Panc1 (cell line): ENCODE results near the gene NOL4L. TPM values are rescaled to one million over a fixed set of nuclear protein-coding genes. Genes with fewer than 3 reads are reported as not detected.

Source experiments
- ATAC-seq: fragments of 200-7000 bp; cut with Tn5 transposase; 2 replicates; pipeline ENCODE4 v1.9.1; 2020; ENCODE audit warnings: mild to moderate bottlenecking, moderate library complexity
- BruUV-seq: library from RNA; stranded (reverse); fragments of 400-500 nt; replicated peaks from 2 replicates; lab custom pipeline; 2021; lab: Mats Ljungman, UMichigan
- CTCF ChIA-PET: fragments of 300-600 bp; sonication (Branson Sonifier 250); formaldehyde crosslinking; loops from one replicate; lab custom pipeline; 2022; ENCODE audit warnings: antibody characterized with exemption; lab: Charles Lee
- POLR2A ChIA-PET: fragments of 300-600 bp; sonication (Branson Sonifier 250); formaldehyde crosslinking; loops from one replicate; lab custom pipeline; 2022; ENCODE audit warnings: antibody characterized with exemption; lab: Charles Lee
- DNase-seq: peaks from one replicate; pipeline ENCODE4 v3.0.0-alpha.2; 2010; ENCODE audit warnings: low read depth, low spot score
- H3K27ac ChIP-seq: 2 replicates; pipeline ENCODE4 v1.5.1; 2011; ENCODE audit warnings: mild to moderate bottlenecking, low read length, inconsistent platforms
- H3K27me3 ChIP-seq: fragments of 200-500 bp; sonication (Bioruptor generic); 2 replicates; pipeline ENCODE4 v1.6.0; 2014; ENCODE audit warnings: low read length, inconsistent platforms; ENCODE audit not compliant: control insufficient read depth, insufficient read depth
- H3K36me3 ChIP-seq: fragments of 200-500 bp; sonication (Bioruptor generic); 2 replicates; pipeline ENCODE4 v1.5.1; 2014; ENCODE audit warnings: inconsistent platforms, mild to moderate bottlenecking, low read length, moderate library complexity; ENCODE audit not compliant: control insufficient read depth, insufficient read depth
- H3K4me1 ChIP-seq: 2 replicates; pipeline ENCODE4 v1.5.1; 2011; ENCODE audit warnings: inconsistent platforms, mild to moderate bottlenecking, low read length, moderate library complexity; ENCODE audit not compliant: control insufficient read depth, insufficient read depth
- H3K4me3 ChIP-seq, 2 experiments: 2 replicates each; pipeline ENCODE4 v1.5.1; 2011 to 2012; ENCODE audit warnings: low read depth in 2 of 2, low read length in 2 of 2, mild to moderate bottlenecking in 2 of 2, inconsistent platforms in 1 of 2, moderate library complexity in 1 of 2
- H3K9me3 ChIP-seq: fragments of 200-500 bp; sonication (Bioruptor generic); 2 replicates; pipeline ENCODE4 v1.5.1; 2014; ENCODE audit warnings: low read depth, mild to moderate bottlenecking, inconsistent platforms, low read length, moderate library complexity; ENCODE audit not compliant: control insufficient read depth, insufficient read depth
- POLR2AphosphoS5 ChIP-seq: IDR thresholded peaks from 2 replicates; pipeline ENCODE4 v1.6.1; 2012; ENCODE audit warnings: mild to moderate bottlenecking, low read depth, low read length, moderate library complexity
- SIN3A ChIP-seq: IDR thresholded peaks from 2 replicates; pipeline ENCODE4 v1.6.1; 2012; ENCODE audit warnings: low read depth, mild to moderate bottlenecking, low read length, moderate library complexity, borderline replicate concordance; ENCODE audit not compliant: insufficient read depth
- TCF7L2 ChIP-seq: IDR thresholded peaks from 2 replicates; pipeline ENCODE4 v1.6.1; 2011; ENCODE audit warnings: mild to moderate bottlenecking, low read depth, low read length, inconsistent platforms
- in situ Hi-C: cut with HindIII; loops from 2 replicates; pipeline ENCODE4 v1.10.0; 2016; ENCODE audit warnings: low sequenced_read_pairs, low pct_unique_long_range_greater_than_20kb
- intact Hi-C: fragments of 100-400 bp; cut with micrococcal nuclease; formaldehyde crosslinking; loops from one replicate; pipeline ENCODE4 v1.10.0; 2022; ENCODE audit not compliant: unreplicated experiment
- total RNA-seq: library from RNA; stranded (reverse); gene quantifications from one replicate; pipeline ENCODE4 v1.2.1, GENCODE V29; 2021; ENCODE audit not compliant: unreplicated experiment
- TF ChIP-seq, protein P1 (sequence below), 2 experiments: IDR thresholded peaks; 2 replicates each; pipeline ENCODE4 v1.6.1; 2011 to 2012; ENCODE audit warnings: low read depth in 2 of 2, control low read depth in 1 of 2, low read length in 1 of 2, mild to moderate bottlenecking in 1 of 2, moderate library complexity in 1 of 2; ENCODE audit not compliant: insufficient read depth in 1 of 2
- TF ChIP-seq, protein P2 (sequence below): fragments of 450-650 bp; IDR thresholded peaks from 2 replicates; pipeline ENCODE4 v1.5.1; 2017; ENCODE audit warnings: mild to moderate bottlenecking

Gene NOL4L
- total RNA-seq, 1 experiment from 2014 or later, result 21.6 TPM

DNA sequence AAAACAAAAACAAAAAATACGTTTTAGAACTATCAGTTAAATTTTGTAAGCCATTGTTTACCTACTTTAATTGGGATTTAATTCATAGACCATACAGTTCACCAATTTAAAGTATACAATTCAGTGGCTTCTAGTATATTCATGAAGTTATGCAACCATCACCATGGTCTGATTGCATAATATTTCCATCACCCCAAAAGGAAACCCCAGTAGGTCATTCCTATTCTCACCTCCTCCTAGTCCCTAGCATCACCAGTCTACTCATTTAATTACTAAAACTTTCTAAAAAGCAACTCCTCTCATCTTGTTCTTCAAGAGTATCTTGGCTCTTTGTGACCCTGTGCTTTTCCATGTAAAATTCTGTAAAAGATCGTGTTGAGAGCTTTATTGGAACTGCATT, 166.8 kb downstream of the NOL4L start:
- intact Hi-C loops (no loop called here), in situ Hi-C loops (no loop called here)
- 0 out of 2 replicates have a peak, but pooled peaks cover 7% of the 10 kb centered on the region for H3K4me1 ChIP-seq
- CTCF ChIA-PET, result no interaction called here
- H3K9me3 ChIP-seq, result no peaks in the 10 kb centered on the region
- DNase-seq (no peak), ATAC-seq (no peak)
- POLR2A ChIA-PET, result no interaction called here
- no peak overlapping the region for H3K27ac ChIP-seq
- no peaks in the 10 kb centered on the region for H3K27me3 ChIP-seq
- no TSS peak for BruUV-seq
- no peak for TF ChIP-seq TCF7L2
- no peak for TF ChIP-seq SIN3A
- no peak overlapping the region for H3K4me3 ChIP-seq
- H3K36me3 ChIP-seq, result no peaks in the 10 kb centered on the region

DNA sequence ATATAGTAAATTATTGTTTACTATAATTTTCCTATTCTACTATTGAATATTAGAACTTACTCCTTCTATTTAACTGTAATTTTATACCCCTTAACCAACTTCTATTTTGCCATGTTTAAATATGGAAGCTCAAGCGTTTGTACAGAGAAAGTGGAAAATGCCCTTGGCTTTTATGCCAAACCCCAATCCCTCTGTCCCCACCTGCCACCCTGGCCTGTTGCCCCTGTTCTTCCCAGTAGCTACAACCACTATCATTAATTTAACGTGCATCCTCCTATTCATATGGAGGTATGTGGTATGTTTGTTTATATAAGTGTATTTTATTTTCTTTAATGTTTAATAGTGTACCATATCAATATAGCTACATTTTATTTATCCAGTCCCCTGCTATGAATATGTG, 168.9 kb downstream of the NOL4L start:
- intact Hi-C loops (no loop called here), in situ Hi-C loops (no loop called here)
- TF ChIP-seq TCF7L2, result no peak
- TF ChIP-seq, protein P1, sequence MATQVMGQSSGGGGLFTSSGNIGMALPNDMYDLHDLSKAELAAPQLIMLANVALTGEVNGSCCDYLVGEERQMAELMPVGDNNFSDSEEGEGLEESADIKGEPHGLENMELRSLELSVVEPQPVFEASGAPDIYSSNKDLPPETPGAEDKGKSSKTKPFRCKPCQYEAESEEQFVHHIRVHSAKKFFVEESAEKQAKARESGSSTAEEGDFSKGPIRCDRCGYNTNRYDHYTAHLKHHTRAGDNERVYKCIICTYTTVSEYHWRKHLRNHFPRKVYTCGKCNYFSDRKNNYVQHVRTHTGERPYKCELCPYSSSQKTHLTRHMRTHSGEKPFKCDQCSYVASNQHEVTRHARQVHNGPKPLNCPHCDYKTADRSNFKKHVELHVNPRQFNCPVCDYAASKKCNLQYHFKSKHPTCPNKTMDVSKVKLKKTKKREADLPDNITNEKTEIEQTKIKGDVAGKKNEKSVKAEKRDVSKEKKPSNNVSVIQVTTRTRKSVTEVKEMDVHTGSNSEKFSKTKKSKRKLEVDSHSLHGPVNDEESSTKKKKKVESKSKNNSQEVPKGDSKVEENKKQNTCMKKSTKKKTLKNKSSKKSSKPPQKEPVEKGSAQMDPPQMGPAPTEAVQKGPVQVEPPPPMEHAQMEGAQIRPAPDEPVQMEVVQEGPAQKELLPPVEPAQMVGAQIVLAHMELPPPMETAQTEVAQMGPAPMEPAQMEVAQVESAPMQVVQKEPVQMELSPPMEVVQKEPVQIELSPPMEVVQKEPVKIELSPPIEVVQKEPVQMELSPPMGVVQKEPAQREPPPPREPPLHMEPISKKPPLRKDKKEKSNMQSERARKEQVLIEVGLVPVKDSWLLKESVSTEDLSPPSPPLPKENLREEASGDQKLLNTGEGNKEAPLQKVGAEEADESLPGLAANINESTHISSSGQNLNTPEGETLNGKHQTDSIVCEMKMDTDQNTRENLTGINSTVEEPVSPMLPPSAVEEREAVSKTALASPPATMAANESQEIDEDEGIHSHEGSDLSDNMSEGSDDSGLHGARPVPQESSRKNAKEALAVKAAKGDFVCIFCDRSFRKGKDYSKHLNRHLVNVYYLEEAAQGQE (IDR thresholded peaks at IDR 0.05; ENCODE audit: insufficient read depth in 1 of 2, low read depth in 2 of 2, low read length in 1 of 2), result no peak
- TF ChIP-seq POLR2AphosphoS5, result no peak
- no peak for TF ChIP-seq SIN3A
- TF ChIP-seq, protein P2, sequence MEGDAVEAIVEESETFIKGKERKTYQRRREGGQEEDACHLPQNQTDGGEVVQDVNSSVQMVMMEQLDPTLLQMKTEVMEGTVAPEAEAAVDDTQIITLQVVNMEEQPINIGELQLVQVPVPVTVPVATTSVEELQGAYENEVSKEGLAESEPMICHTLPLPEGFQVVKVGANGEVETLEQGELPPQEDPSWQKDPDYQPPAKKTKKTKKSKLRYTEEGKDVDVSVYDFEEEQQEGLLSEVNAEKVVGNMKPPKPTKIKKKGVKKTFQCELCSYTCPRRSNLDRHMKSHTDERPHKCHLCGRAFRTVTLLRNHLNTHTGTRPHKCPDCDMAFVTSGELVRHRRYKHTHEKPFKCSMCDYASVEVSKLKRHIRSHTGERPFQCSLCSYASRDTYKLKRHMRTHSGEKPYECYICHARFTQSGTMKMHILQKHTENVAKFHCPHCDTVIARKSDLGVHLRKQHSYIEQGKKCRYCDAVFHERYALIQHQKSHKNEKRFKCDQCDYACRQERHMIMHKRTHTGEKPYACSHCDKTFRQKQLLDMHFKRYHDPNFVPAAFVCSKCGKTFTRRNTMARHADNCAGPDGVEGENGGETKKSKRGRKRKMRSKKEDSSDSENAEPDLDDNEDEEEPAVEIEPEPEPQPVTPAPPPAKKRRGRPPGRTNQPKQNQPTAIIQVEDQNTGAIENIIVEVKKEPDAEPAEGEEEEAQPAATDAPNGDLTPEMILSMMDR, result no peak
- ATAC-seq (no peak), DNase-seq (no peak)
- Histone ChIP-seq H3K36me3 (no peaks in the 10 kb centered on the region), H3K4me1 (0 out of 2 replicates have a peak, but pooled peaks cover 7% of the 10 kb centered on the region), H3K27ac (no peak overlapping the region), H3K9me3 (no peaks in the 10 kb centered on the region), H3K27me3 (no peaks in the 10 kb centered on the region), H3K4me3 (no peak overlapping the region)
- no TSS peak for BruUV-seq
- ChIA-PET POLR2A (no interaction called here), CTCF (no interaction called here)

DNA sequence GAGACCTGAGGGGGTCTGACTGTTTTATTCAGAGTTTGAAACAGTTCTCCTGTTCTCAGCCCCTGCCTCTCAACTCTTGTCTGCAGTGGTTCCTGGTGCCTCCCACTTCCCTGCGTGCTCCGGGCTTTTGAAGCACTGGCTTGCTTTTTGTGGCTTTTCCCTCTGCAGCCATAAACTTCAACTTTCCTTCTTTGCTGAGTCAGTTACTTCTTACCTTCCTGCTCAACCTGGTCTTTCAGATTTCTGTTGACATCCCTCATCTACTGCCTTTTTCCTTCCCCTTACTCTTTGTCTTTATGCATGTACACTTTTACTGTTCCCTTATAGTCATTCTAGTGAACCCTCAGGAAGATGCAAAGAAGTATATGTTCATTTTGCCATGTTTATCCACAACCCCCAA, 169.6 kb downstream of the NOL4L start:
- H3K27me3 ChIP-seq, result no peaks in the 10 kb centered on the region
- in situ Hi-C loops, result no loop called here
- H3K4me1 ChIP-seq, result 0 out of 2 replicates have a peak, but pooled peaks cover 7% of the 10 kb centered on the region
- CTCF ChIA-PET, result no interaction called here
- TF ChIP-seq, protein P2, result no peak
- no peak for TF ChIP-seq TCF7L2
- TF ChIP-seq POLR2AphosphoS5, result no peak
- TF ChIP-seq, protein P1 (IDR thresholded peaks at IDR 0.05; ENCODE audit: insufficient read depth in 1 of 2, low read depth in 2 of 2, low read length in 1 of 2), result no peak
- no peak for TF ChIP-seq SIN3A
- H3K4me3 ChIP-seq, result no peak overlapping the region
- no peak overlapping the region for H3K27ac ChIP-seq
- DNase-seq (no peak), ATAC-seq (peak; percentile 8; the same call in 1 of the 2 replicates)
- no peaks in the 10 kb centered on the region for H3K36me3 ChIP-seq
- intact Hi-C loops, result no loop called here
- BruUV-seq, result no TSS peak
- H3K9me3 ChIP-seq, result no peaks in the 10 kb centered on the region
- POLR2A ChIA-PET, result no interaction called here
